Pulmonary artery endothelial cell (primary cell): ENCODE measurements around the gene ARHGEF18. TPM values are rescaled to one million over a fixed set of nuclear protein-coding genes. Genes with fewer than 3 reads are reported as not detected.
"Not testable (repeated sequence)": the region's sequence is repeated elsewhere in the genome, so short reads cannot be mapped to it uniquely, and the experiment has no call there.

Experiments
- DNase-seq: peaks from one replicate; pipeline ENCODE4 v3.0.0-alpha.2; 2011; ENCODE audit warnings: low read depth, low spot score
- total RNA-seq: library from RNA; depleted of rRNA; stranded (reverse); fragments of >200 nt; gene quantifications from 2 replicates; pipeline ENCODE4 v1.2.3, GENCODE V29; 2014

The ARHGEF18 gene
- total RNA-seq = 28.3 and 40.8 TPM in 2 replicates

- DNase-seq = no peak
These were observed at the start of gene ARHGEF18 for GRCh38 chr19:7348587-7349230. Gene ARHGEF18 (plus strand): TSS chr19:7348937. CDS start chr19:7362891, 13,954 bp downstream.

GRCh38 chr19:7301525-7301924 lies 47.2 kb upstream of the ARHGEF18 start:
- no peak for DNase-seq

- no peak for DNase-seq
These were observed 45.3 kb upstream of the ARHGEF18 start for GRCh38 chr19:7303470-7303869.

GRCh38 chr19:7304200-7304599 lies 44.5 kb upstream of the ARHGEF18 start:
- DNase-seq = no peak

GRCh38 chr19:7307590-7308218 lies 41.0 kb upstream of the ARHGEF18 start:
- no peak for DNase-seq

GRCh38 chr19:7308327-7308726 lies 40.4 kb upstream of the ARHGEF18 start:
- not testable (repeated sequence) for DNase-seq

GRCh38 chr19:7311911-7312310 lies 36.8 kb upstream of the ARHGEF18 start:
- no peak for DNase-seq

- no peak for DNase-seq
These were observed 35.9 kb upstream of the ARHGEF18 start for GRCh38 chr19:7312816-7313215.

- DNase-seq = no peak
These were observed 30.6 kb upstream of the ARHGEF18 start for GRCh38 chr19:7318176-7318575.

- DNase-seq = no peak
These were observed 22.4 kb upstream of the ARHGEF18 start for GRCh38 chr19:7326105-7326877.

- DNase-seq = no peak
These were observed 20.9 kb upstream of the ARHGEF18 start for GRCh38 chr19:7327802-7328201.

GRCh38 chr19:7328647-7329046 lies 20.1 kb upstream of the ARHGEF18 start:
- no peak for DNase-seq

- no peak for DNase-seq
These were observed 17.3 kb upstream of the ARHGEF18 start for GRCh38 chr19:7331446-7331845.

GRCh38 chr19:7333198-7334118 lies 15.3 kb upstream of the ARHGEF18 start:
- peak; percentile 75 for DNase-seq

- no peak for DNase-seq
These were observed 12.3 kb upstream of the ARHGEF18 start for GRCh38 chr19:7336321-7336973.

- no peak for DNase-seq
These were observed 11.2 kb upstream of the ARHGEF18 start for GRCh38 chr19:7337380-7338194.

GRCh38 chr19:7340959-7341837 lies 7.5 kb upstream of the ARHGEF18 start:
- DNase-seq = no peak

GRCh38 chr19:7342143-7342542 lies 6.6 kb upstream of the ARHGEF18 start:
- no peak for DNase-seq

- no peak for DNase-seq
These were observed 2.2 kb upstream of the ARHGEF18 start for GRCh38 chr19:7346488-7346971.
